HG02571 (cell line): Measurements from ENCODE around the gene DNAH12.
"Not testable (repeated sequence)": the region's sequence is repeated elsewhere in the genome, so short reads cannot be mapped to it uniquely, and the experiment has no call there.

Experiments
- ATAC-seq: cut with Tn5 transposase; IDR thresholded peaks from one replicate; pipeline ENCODE4 v1.9.1; 2021; ENCODE audit warnings: mild to moderate bottlenecking, moderate library complexity; ENCODE audit not compliant: unreplicated experiment

The DNAH12 gene

DNA sequence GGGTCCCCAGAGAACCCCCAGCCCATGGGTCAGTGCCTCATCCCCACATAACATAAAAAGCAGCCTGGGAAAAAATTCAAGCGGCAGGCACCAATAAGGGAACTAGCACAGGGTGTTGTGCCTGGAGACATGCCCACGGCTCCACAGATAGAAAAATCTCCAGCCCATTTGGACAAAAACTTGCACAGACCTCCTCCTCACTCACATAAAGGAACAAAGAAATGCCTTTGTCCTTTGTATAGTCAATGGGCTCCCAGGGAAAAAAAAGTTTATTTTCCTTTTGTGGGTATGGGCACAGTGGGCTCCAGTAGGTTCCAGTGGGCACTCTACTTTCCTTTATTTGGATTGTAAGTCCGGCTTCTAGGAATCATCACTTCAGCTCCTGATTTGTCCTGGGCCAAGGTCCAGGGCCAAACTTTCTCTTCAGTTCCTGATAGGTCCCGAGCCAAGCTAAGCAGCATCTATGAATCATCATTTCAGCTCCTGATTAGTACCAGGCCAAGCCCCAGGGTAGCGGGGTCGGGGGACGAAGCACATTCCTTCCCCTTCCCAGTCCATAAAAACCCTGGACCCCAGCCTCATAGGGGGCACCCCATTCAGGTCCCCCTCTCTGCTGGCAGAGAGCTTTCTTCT is 1.6 kb upstream of the DNAH12 start:
- ATAC-seq = no peak

DNA sequence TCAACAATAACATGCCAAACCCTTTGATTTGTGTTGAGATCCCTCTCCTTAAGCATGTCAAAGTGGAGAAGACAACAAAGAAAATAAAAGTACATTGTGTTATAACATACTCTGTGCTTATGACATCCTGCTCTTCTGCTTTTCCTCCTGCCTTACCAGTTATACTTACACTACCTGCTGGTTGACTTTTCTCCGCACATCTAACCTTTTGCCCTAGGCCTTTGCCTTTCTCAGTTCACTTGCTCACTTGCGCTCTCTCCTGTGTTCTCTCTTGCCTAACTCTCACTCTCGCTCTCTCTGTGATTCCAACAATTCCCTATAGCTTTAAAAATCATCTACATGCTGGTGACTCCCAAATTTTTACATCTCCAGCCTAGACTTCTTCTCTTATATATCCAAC is 5.7 kb downstream of the DNAH12 start:
- no peak for ATAC-seq

- no peak for ATAC-seq
Observed at GRCh38 chr3:57530071-57530608, 14.0 kb downstream of the DNAH12 start.

GRCh38 chr3:57518276-57518915 is 25.7 kb downstream of the DNAH12 start:
- ATAC-seq = no peak

DNA sequence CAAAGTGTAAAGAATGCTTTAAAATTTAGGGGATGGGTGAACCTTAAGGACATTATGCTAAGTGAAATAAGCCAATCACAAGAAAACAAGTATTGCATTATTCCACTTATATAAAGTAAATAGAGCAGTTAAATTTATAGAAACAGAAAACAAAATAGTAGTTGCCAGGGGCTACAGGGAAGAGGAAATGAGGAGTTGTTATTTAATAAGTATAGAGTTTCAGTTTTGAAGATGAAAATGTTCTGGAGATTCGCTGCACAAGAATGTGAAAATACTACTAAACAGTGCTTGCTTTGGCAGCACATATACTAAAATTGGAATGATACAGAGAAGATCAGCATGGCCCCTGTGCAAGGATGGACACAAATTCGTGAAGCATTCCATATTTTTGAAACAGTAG is 32.0 kb downstream of the DNAH12 start:
- ATAC-seq = no peak

GRCh38 chr3:57505901-57506300 is 38.2 kb downstream of the DNAH12 start:
- ATAC-seq = no peak

DNA sequence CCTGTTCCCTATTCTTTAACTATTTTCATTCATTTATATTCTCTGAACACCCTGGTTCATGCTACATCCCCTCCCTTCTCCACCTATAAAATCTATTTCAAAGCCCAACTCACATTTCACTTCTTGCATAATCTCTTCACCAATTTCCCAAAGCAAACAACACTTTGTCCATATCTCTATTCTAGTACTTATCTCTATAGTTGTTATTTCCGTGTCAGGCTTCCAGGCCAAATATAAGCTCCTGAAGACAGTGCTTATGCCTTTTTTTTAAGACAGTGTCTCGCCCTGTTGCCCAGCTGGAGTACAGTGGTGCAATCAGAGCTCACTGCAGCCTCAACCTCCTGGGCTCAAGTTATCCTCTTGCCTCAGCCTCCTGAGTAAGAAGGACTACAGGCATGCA is 43.6 kb downstream of the DNAH12 start:
- no peak for ATAC-seq

GRCh38 chr3:57497904-57498303 is 46.2 kb downstream of the DNAH12 start:
- ATAC-seq = no peak

DNA sequence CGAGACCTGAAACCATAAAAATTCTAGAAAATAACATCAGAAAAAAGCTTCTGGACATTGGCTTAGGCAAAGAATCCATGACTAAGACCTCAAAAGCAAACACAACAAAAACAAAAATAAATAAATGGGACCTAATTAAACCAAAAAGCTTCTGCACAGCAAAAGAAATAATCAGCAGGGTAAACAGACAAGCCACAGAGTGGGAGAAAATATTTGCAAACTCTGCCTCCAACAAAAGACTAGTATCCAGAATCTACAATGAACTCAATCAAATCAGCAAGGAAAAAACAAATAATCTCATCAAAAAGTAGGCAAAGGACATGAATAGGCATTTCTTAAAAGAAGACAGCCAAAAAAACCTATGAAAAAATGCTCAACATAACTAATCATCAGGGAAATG is 59.6 kb downstream of the DNAH12 start:
- ATAC-seq = no peak

DNA sequence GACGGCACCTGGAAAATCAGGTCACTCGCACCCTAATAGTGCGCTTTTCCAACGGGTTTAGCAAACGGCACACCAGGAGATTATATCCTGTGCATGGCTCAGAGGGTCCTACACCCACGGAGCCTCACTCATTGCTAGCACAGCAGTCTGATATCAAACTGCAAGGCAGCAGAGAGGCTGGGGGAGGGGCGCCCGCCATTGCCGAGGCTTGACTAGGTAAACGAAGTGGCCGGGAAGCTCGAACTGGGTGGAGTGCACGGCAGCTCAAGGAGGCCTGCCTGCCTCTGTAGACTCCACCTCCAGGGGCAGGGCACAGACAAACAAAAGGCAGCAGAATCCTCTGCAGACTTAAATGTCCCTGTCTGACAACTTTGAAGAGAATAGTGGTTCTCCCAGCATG is 67.0 kb downstream of the DNAH12 start:
- not testable (repeated sequence) for ATAC-seq

DNA sequence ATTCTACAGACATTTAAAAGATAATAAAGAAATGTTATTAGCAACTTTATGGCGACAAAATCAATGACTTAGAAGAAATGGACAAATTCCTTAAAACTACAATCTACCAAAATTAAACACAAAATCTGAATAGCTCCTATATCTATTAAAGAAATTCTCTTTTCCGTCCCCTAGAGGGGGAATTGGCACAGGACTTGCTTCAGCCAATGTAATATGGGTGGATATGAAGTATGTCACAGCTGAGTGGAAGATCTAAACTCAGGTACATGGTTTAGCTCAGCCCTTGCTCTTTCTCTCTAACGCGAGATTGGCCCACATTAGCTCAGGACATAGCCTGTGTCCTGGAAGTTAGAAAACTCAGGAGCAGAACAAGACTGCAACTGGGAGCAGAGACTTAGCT is 79.3 kb downstream of the DNAH12 start:
- no peak for ATAC-seq

- no peak for ATAC-seq
Observed at GRCh38 chr3:57464011-57464410, 80.1 kb downstream of the DNAH12 start.

DNA sequence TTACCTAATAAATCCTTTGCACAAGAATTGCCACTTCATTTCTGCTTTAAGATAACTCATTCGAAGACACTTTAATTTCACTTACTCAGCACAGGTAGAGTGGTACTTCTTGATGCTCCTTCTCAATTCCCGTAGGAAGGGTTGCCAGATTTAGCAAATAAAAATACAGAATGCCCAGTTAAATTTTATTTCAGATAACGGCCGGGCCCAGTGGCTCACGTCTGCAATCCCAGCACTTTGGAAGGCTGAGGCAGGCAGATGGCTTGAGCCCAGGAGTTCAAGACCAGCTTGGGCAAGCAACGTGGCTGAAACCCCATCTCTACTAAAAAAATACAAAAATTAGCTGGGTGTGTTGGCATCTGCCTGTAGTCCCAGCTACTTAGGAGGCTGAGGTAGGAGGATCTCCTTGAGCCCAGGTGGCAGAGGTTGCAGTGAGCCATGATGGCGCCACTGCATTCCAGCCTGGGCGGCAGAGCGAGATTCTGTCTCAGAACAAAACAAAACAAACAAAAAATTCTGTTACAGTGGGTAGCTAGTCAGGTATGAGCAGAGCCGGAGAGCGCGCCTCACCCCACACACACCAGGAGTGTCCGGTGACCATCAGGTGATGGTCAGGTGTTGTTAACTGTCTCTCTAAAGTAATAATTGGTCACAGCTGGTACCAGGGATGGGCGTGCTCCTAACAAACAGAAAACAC is 92.8 kb downstream of the DNAH12 start:
- ATAC-seq = no peak

- ATAC-seq = not testable (repeated sequence)
Observed at GRCh38 chr3:57449276-57449847, 94.8 kb downstream of the DNAH12 start.

DNA sequence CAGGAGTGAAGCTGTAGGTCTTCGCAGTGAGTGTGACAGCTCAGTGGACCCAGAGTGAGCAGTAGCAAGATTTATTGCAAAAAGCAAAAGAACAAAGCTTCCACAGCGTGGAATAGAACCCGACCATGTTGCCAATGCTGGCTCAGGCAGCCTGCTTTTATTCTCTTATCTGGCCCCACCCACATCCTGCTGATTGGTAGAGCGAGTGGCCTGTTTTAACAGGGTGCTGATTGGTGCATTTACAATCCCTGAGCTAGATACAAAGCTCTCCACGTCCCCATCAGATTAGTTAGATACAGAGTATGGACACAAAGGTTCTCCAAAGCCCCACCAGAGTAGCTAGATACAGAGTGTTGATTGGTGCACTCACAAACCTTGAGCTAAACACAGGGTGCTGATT is 95.7 kb downstream of the DNAH12 start:
- not testable (repeated sequence) for ATAC-seq

DNA sequence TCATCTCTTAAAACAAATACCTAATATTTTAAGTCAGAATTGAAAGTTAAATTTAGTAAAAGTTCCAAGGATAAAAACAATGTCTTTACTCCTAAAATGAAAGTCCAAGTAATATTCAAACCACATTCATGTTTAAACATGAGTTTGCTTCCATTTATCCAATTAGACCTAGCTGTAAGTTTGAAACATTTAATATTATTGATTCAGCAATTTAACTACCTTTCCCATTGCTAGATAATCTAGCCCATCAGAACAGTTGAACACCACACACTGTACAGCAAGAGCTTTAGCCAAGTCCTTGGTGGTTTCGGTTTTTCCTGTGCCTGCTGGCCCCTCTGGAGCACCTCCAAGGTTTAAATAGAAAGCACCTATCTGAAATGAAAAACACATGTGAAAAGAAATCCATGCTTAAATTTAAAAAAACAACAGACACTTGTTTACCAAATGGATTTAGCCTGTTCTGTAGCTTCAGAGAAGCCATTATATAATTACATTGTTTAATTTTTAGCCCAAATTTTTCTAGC is 97.8 kb downstream of the DNAH12 start:
- ATAC-seq = no peak

- no peak for ATAC-seq
Observed at GRCh38 chr3:57444469-57444868, 99.7 kb downstream of the DNAH12 start.

GRCh38 chr3:57440144-57440543 is 104.0 kb downstream of the DNAH12 start:
- not testable (repeated sequence) for ATAC-seq

- ATAC-seq = not testable (repeated sequence)
Observed at GRCh38 chr3:57438460-57438859, 105.7 kb downstream of the DNAH12 start.

DNA sequence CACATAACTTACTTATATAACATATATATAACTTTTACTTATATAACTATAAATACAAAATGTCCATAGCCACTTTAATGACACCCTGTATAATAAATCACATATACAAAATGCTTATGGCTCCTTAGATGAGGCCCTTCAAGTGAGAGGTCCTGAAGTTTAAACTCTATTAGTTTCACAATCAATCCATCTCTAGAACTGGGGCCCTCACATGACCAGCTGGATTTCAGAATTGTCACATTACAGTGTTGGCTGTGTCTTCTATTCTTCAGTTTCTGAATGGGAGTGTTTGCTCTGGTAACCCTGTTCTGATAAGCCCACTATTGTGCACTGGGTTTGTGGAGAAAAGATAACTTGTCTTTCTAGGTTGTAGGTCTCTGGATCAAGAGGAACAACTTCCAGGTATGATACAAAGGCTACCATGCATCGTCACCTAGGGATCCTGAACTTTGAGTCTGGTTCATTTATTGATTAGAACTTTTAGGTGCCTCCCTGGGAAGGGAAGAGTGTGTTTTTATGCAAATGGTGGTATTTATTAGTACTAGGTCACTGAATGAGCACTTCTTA is 107.9 kb downstream of the DNAH12 start:
- no peak for ATAC-seq

DNA sequence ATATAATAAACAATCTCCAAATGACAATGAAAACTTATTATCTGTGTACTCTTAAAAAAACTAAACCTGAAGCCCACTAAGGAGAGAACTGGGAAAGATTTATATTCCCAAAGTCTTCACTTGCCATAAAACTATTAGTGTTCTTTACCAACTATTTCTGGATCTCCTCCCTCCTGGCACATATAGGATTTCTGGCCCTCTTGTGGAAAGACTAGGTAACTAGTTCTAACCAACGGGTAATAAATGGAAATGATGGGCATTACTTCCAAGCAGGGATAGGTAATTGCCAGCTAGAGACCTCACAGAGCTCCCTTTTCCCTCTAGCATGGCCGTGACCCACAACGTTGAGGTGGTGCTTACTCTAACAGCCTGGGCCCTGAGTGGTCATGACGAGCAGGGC is 110.1 kb downstream of the DNAH12 start:
- ATAC-seq = no peak
